ENCODE measurements around the gene C11orf87. TPM values are rescaled to one million over a fixed set of nuclear protein-coding genes. Genes with fewer than 3 reads are reported as not detected.

Gene C11orf87
- total and polyA plus RNA-seq, 2 of the 13 experiments (the other 11 are each of a cell fraction or from before 2014, with no cell fraction given), result not detected

DNA sequence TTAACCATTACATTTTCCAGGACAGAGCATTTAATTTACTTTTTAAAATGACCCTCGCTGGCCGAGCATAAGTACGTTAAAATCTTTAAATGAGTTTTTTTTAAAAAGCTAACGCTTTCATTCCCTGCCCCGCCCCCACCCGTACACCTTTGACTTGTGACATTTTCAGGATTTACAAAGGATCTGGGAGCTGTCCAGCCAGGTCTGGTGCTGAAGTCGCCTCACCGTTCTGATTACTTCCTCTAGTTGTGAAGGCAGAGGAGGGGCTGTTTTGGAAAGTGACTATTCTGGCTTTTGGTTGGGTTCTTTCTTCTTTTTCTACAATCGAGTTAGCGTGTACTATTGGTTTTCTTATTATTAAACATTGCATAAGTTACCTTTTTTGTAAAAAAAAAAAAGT lies 2.9 kb downstream of the C11orf87 start:
- intact Hi-C loops (cut with micrococcal nuclease; ENCODE audit: unreplicated experiment), result no loop called here
- Histone ChIP-seq H3K36me3 (replicated peaks in 1 of 2; ENCODE audit: control insufficient read depth in 1 of 2, insufficient read depth in 2 of 2, low read length in 2 of 2) (no peaks in the 10 kb centered on the region), H3K4me1 (ENCODE audit: insufficient read depth, low read length) (no peaks in the 10 kb centered on the region), H3K4me2 (ENCODE audit: low read depth, low read length) (no peak overlapping the region), H3K9ac (ENCODE audit: insufficient read depth, low read depth, low read length) (no peak overlapping the region), H3K9me3 (ENCODE audit: low read length) (no peaks in the 10 kb centered on the region), H3K27me3 (ENCODE audit: control insufficient read depth in 1 of 2, insufficient read depth in 2 of 2, low read length in 2 of 2) (no peaks in the 10 kb centered on the region), H3K4me3 (replicated peaks in 1 of 3; ENCODE audit: insufficient read depth in 1 of 3, low read depth in 2 of 3, low read length in 3 of 3) (no peak overlapping the region), H3K79me2 (ENCODE audit: insufficient read depth, low read length) (no peaks in the 10 kb centered on the region), H3K27ac (ENCODE audit: extremely low read length, insufficient read depth, low read length) (no peak overlapping the region), H4K20me1 (ENCODE audit: insufficient read depth, low read length) (no peaks in the 10 kb centered on the region), H2AFZ (ENCODE audit: low read length) (no peak overlapping the region)
- 3% methylated on average over 10 of the region's 10 CpGs for WGBS (ENCODE audit: low lambda C conversion rate)
- POLR2A ChIA-PET, result no interaction called here
- BruUV-seq (replicated peaks), result no TSS peak
- CTCF ChIA-PET (ENCODE audit: low intra/inter-chr PET ratio, low total read pairs), result no interaction called here
- peak; percentile 46; the same call in 1 of the 2 replicates for TF ChIP-seq TCF7 (IDR thresholded peaks at IDR 0.05; ENCODE audit: low read depth)
- TF ChIP-seq RBAK (CRISPR knock-in tag; IDR thresholded peaks at IDR 0.05), result no peak
- TF ChIP-seq SALL1 (CRISPR knock-in tag; IDR thresholded peaks at IDR 0.05), result peak; percentile 18; the same call in 1 of the 2 replicates
- TF ChIP-seq JDP2 (CRISPR knock-in tag; IDR thresholded peaks at IDR 0.05; ENCODE audit: borderline replicate concordance), result no peak
- peak; percentile 41; the same call in 1 of the 2 replicates for TF ChIP-seq ELF3 (CRISPR knock-in tag; IDR thresholded peaks at IDR 0.05)
- TF ChIP-seq HDAC2 (CRISPR knock-in tag; IDR thresholded peaks at IDR 0.05), result 0 out of 2 replicates have a peak, but pooled peaks have one; percentile 21
- TF ChIP-seq, protein P1, sequence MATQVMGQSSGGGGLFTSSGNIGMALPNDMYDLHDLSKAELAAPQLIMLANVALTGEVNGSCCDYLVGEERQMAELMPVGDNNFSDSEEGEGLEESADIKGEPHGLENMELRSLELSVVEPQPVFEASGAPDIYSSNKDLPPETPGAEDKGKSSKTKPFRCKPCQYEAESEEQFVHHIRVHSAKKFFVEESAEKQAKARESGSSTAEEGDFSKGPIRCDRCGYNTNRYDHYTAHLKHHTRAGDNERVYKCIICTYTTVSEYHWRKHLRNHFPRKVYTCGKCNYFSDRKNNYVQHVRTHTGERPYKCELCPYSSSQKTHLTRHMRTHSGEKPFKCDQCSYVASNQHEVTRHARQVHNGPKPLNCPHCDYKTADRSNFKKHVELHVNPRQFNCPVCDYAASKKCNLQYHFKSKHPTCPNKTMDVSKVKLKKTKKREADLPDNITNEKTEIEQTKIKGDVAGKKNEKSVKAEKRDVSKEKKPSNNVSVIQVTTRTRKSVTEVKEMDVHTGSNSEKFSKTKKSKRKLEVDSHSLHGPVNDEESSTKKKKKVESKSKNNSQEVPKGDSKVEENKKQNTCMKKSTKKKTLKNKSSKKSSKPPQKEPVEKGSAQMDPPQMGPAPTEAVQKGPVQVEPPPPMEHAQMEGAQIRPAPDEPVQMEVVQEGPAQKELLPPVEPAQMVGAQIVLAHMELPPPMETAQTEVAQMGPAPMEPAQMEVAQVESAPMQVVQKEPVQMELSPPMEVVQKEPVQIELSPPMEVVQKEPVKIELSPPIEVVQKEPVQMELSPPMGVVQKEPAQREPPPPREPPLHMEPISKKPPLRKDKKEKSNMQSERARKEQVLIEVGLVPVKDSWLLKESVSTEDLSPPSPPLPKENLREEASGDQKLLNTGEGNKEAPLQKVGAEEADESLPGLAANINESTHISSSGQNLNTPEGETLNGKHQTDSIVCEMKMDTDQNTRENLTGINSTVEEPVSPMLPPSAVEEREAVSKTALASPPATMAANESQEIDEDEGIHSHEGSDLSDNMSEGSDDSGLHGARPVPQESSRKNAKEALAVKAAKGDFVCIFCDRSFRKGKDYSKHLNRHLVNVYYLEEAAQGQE (IDR thresholded peaks at IDR 0.05; ENCODE audit: borderline replicate concordance in 1 of 2, low read depth in 1 of 2, low read length in 2 of 2), result peak; percentile 72 to 98
- TF ChIP-seq, protein P2, sequence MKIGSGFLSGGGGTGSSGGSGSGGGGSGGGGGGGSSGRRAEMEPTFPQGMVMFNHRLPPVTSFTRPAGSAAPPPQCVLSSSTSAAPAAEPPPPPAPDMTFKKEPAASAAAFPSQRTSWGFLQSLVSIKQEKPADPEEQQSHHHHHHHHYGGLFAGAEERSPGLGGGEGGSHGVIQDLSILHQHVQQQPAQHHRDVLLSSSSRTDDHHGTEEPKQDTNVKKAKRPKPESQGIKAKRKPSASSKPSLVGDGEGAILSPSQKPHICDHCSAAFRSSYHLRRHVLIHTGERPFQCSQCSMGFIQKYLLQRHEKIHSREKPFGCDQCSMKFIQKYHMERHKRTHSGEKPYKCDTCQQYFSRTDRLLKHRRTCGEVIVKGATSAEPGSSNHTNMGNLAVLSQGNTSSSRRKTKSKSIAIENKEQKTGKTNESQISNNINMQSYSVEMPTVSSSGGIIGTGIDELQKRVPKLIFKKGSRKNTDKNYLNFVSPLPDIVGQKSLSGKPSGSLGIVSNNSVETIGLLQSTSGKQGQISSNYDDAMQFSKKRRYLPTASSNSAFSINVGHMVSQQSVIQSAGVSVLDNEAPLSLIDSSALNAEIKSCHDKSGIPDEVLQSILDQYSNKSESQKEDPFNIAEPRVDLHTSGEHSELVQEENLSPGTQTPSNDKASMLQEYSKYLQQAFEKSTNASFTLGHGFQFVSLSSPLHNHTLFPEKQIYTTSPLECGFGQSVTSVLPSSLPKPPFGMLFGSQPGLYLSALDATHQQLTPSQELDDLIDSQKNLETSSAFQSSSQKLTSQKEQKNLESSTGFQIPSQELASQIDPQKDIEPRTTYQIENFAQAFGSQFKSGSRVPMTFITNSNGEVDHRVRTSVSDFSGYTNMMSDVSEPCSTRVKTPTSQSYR (CRISPR knock-in tag; IDR thresholded peaks at IDR 0.05; ENCODE audit: borderline replicate concordance), result peak; percentile 85
- peak; percentile 96 for TF ChIP-seq EHMT2 (IDR thresholded peaks at IDR 0.05; ENCODE audit: borderline replicate concordance, low read depth, low read length)
- no peak for TF ChIP-seq ATM (IDR thresholded peaks at IDR 0.05; ENCODE audit: borderline replicate concordance)
- TF ChIP-seq ZNF331 (CRISPR knock-in tag; IDR thresholded peaks at IDR 0.05), result 0 out of 2 replicates have a peak, but pooled peaks have one; percentile 45
- peak; percentile 49; the same call in 1 of the 2 replicates for TF ChIP-seq ZSCAN9 (CRISPR knock-in tag; IDR thresholded peaks at IDR 0.05; ENCODE audit: borderline replicate concordance)
- no peak for TF ChIP-seq TERF1 (CRISPR knock-in tag; IDR thresholded peaks at IDR 0.05)
- no peak for TF ChIP-seq JUND (CRISPR knock-in tag; IDR thresholded peaks at IDR 0.05)
- peak; percentile 95 for TF ChIP-seq MIER2 (CRISPR knock-in tag; IDR thresholded peaks at IDR 0.05)
- 0 out of 2 replicates have a peak, but pooled peaks have one; percentile 19 for TF ChIP-seq MIXL1 (CRISPR knock-in tag; IDR thresholded peaks at IDR 0.05)
- TF ChIP-seq SAP130 (CRISPR knock-in tag; IDR thresholded peaks at IDR 0.05; ENCODE audit: low read depth), result 0 out of 2 replicates have a peak, but pooled peaks have one; percentile 24
- DNase-seq (ENCODE audit: low spot score) (peak; percentile 4), FAIRE-seq (no peak), ATAC-seq (no peak)
- in situ Hi-C loops (cut with HindIII; ENCODE audit: extremely low pct_ligation_motif_present, low pct_unique_long_range_greater_than_20kb), result no loop called here
